ENCODE measurements around the gene RBAK.

GRCh38 chr7:5065107-5065407 lies 19.4 kb downstream of the RBAK start:
- TF ChIP-seq, protein P1, sequence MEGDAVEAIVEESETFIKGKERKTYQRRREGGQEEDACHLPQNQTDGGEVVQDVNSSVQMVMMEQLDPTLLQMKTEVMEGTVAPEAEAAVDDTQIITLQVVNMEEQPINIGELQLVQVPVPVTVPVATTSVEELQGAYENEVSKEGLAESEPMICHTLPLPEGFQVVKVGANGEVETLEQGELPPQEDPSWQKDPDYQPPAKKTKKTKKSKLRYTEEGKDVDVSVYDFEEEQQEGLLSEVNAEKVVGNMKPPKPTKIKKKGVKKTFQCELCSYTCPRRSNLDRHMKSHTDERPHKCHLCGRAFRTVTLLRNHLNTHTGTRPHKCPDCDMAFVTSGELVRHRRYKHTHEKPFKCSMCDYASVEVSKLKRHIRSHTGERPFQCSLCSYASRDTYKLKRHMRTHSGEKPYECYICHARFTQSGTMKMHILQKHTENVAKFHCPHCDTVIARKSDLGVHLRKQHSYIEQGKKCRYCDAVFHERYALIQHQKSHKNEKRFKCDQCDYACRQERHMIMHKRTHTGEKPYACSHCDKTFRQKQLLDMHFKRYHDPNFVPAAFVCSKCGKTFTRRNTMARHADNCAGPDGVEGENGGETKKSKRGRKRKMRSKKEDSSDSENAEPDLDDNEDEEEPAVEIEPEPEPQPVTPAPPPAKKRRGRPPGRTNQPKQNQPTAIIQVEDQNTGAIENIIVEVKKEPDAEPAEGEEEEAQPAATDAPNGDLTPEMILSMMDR (IDR thresholded peaks at IDR 0.05; ENCODE audit: insufficient read depth, low read length), result no peak
- TF ChIP-seq POLR2AphosphoS5 (IDR thresholded peaks at IDR 0.05; ENCODE audit: low read depth) (no peak), SPI1 (IDR thresholded peaks at IDR 0.05; ENCODE audit: borderline replicate concordance, low read depth) (no peak)
- TF ChIP-seq, protein P2, sequence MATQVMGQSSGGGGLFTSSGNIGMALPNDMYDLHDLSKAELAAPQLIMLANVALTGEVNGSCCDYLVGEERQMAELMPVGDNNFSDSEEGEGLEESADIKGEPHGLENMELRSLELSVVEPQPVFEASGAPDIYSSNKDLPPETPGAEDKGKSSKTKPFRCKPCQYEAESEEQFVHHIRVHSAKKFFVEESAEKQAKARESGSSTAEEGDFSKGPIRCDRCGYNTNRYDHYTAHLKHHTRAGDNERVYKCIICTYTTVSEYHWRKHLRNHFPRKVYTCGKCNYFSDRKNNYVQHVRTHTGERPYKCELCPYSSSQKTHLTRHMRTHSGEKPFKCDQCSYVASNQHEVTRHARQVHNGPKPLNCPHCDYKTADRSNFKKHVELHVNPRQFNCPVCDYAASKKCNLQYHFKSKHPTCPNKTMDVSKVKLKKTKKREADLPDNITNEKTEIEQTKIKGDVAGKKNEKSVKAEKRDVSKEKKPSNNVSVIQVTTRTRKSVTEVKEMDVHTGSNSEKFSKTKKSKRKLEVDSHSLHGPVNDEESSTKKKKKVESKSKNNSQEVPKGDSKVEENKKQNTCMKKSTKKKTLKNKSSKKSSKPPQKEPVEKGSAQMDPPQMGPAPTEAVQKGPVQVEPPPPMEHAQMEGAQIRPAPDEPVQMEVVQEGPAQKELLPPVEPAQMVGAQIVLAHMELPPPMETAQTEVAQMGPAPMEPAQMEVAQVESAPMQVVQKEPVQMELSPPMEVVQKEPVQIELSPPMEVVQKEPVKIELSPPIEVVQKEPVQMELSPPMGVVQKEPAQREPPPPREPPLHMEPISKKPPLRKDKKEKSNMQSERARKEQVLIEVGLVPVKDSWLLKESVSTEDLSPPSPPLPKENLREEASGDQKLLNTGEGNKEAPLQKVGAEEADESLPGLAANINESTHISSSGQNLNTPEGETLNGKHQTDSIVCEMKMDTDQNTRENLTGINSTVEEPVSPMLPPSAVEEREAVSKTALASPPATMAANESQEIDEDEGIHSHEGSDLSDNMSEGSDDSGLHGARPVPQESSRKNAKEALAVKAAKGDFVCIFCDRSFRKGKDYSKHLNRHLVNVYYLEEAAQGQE (IDR thresholded peaks at IDR 0.05; ENCODE audit: insufficient replicate concordance, low read depth), result no peak
